Loucy (cell line): ENCODE results near the gene TIGD3.

ENCODE experiments used
- H2AFZ ChIP-seq: fragments of 200-600 bp; sonication (generic); 2 replicates; pipeline ENCODE4 v1.6.0; 2016; ENCODE audit warnings: antibody characterized with exemption, mild to moderate bottlenecking, low read length, moderate library complexity
- H3F3A ChIP-seq: fragments of 200-600 bp; 2 replicates; pipeline ENCODE4 v1.6.0; 2016; ENCODE audit warnings: antibody characterized with exemption, low read depth, mild to moderate bottlenecking
- H3K27me3 ChIP-seq: fragments of 200-600 bp; sonication (generic); 2 replicates; pipeline ENCODE4 v1.6.1; 2014; ENCODE audit warnings: low read length, mild to moderate bottlenecking; ENCODE audit not compliant: insufficient read depth, poor library complexity, severe bottlenecking
- H3K36me3 ChIP-seq: fragments of 200-600 bp; sonication (generic); 2 replicates; pipeline ENCODE4 v1.6.1; 2016; ENCODE audit warnings: low read length; ENCODE audit not compliant: insufficient read depth
- H3K4me1 ChIP-seq: fragments of 200-600 bp; sonication (generic); 2 replicates; pipeline ENCODE4 v1.5.1; 2014; ENCODE audit warnings: low read length, mild to moderate bottlenecking; ENCODE audit not compliant: insufficient read depth, poor library complexity, severe bottlenecking
- H3K4me2 ChIP-seq: fragments of 200-600 bp; sonication (generic); 2 replicates; pipeline ENCODE4 v1.6.0; 2014; ENCODE audit warnings: antibody characterized with exemption, low read length, low read depth, mild to moderate bottlenecking; ENCODE audit not compliant: poor library complexity, severe bottlenecking
- H3K4me3 ChIP-seq: fragments of 200-600 bp; sonication (generic); 2 replicates; pipeline ENCODE4 v1.5.1; 2014; ENCODE audit warnings: low read length, mild to moderate bottlenecking, mixed read lengths; ENCODE audit not compliant: poor library complexity, severe bottlenecking
- H3K79me2 ChIP-seq: fragments of 200-600 bp; sonication (generic); 2 replicates; pipeline ENCODE4 v1.6.1; 2014; ENCODE audit warnings: low read length; ENCODE audit not compliant: insufficient read depth
- H3K9ac ChIP-seq: fragments of 200-600 bp; sonication (generic); 2 replicates; pipeline ENCODE4 v1.6.0; 2014; ENCODE audit warnings: mild to moderate bottlenecking, low read depth, low read length, moderate library complexity; ENCODE audit not compliant: poor library complexity, severe bottlenecking
- H3K9me2 ChIP-seq: fragments of 200-600 bp; sonication (generic); replicated peaks from 2 replicates; pipeline ENCODE4 v1.6.1; 2016; ENCODE audit warnings: low read depth, low read length, mixed read lengths
- H3K9me3 ChIP-seq: fragments of 200-600 bp; sonication (generic); 2 replicates; pipeline ENCODE4 v1.6.1; 2014; ENCODE audit warnings: mild to moderate bottlenecking, antibody characterized with exemption, low read length, low read depth; ENCODE audit not compliant: insufficient read depth
- H4K20me1 ChIP-seq: fragments of 200-600 bp; sonication (generic); 2 replicates; pipeline ENCODE4 v1.6.0; 2014; ENCODE audit warnings: antibody characterized with exemption, low read length, mild to moderate bottlenecking; ENCODE audit not compliant: insufficient read depth, poor library complexity, severe bottlenecking
- EZH2phosphoT487 ChIP-seq: fragments of 200-600 bp; IDR thresholded peaks from 2 replicates; pipeline ENCODE4 v1.6.1; 2018; ENCODE audit warnings: antibody characterized with exemption, mild to moderate bottlenecking, moderate library complexity, borderline replicate concordance
- TF ChIP-seq, protein P1 (sequence below): fragments of 200-600 bp; sonication (generic); conservative IDR thresholded peaks from 2 replicates; pipeline ENCODE4 v1.5.1; 2014; ENCODE audit warnings: mild to moderate bottlenecking, antibody characterized with exemption, low read length

Gene TIGD3

GRCh38 chr11:65370659-65371049 lies 16.1 kb downstream of the TIGD3 start:
- Histone ChIP-seq H4K20me1 (no peaks in the 10 kb centered on the region), H3K9me2 (no peaks in the 10 kb centered on the region), H3K4me3 (no peak overlapping the region), H3K36me3 (no peaks in the 10 kb centered on the region), H3K9me3 (no peaks in the 10 kb centered on the region), H3K4me1 (peaks cover 12% of the 10 kb centered on the region), H3K4me2 (no peak overlapping the region), H2AFZ (no peak overlapping the region), H3F3A (no peaks in the 10 kb centered on the region), H3K9ac (no peak overlapping the region), H3K27me3 (no peaks in the 10 kb centered on the region), H3K79me2 (no peaks in the 10 kb centered on the region)
- TF ChIP-seq, protein P1, sequence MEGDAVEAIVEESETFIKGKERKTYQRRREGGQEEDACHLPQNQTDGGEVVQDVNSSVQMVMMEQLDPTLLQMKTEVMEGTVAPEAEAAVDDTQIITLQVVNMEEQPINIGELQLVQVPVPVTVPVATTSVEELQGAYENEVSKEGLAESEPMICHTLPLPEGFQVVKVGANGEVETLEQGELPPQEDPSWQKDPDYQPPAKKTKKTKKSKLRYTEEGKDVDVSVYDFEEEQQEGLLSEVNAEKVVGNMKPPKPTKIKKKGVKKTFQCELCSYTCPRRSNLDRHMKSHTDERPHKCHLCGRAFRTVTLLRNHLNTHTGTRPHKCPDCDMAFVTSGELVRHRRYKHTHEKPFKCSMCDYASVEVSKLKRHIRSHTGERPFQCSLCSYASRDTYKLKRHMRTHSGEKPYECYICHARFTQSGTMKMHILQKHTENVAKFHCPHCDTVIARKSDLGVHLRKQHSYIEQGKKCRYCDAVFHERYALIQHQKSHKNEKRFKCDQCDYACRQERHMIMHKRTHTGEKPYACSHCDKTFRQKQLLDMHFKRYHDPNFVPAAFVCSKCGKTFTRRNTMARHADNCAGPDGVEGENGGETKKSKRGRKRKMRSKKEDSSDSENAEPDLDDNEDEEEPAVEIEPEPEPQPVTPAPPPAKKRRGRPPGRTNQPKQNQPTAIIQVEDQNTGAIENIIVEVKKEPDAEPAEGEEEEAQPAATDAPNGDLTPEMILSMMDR: no peak
- TF ChIP-seq EZH2phosphoT487: no peak

GRCh38 chr11:65373839-65374580 lies 19.5 kb downstream of the TIGD3 start:
- no peaks in the 10 kb centered on the region for H3K9me2 ChIP-seq
- no peaks in the 10 kb centered on the region for H3K9me3 ChIP-seq
- no peaks in the 10 kb centered on the region for H3K36me3 ChIP-seq
- no peak overlapping the region for H3K4me2 ChIP-seq
- peaks cover 12% of the 10 kb centered on the region for H3K4me1 ChIP-seq
- TF ChIP-seq EZH2phosphoT487: no peak
- TF ChIP-seq, protein P1: no peak
- no peak overlapping the region for H2AFZ ChIP-seq
- H4K20me1 ChIP-seq: no peaks in the 10 kb centered on the region
- H3K79me2 ChIP-seq: no peaks in the 10 kb centered on the region
- no peak overlapping the region for H3K9ac ChIP-seq
- H3F3A ChIP-seq: no peaks in the 10 kb centered on the region
- no peaks in the 10 kb centered on the region for H3K27me3 ChIP-seq
- no peak overlapping the region for H3K4me3 ChIP-seq

DNA sequence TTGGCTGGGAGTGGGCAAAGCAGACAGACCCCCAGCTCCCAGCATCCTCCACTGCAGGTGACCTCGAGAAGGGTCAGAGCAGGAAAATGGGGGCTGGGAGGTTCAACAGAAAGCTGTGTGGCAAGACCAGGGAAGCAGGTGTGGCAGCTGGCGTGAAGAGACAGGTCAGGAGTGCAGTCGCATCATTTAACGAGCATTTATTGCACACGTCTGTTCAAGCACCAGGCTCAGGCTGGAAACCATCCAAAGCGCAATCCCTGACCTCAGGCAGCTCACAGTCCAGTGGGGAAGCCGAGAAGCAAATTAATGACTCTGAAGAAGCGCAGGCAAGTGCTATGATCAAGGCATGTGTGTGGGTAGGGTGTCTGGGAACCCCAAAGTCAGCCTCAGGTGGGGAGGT lies 20.5 kb downstream of the TIGD3 start:
- no peak overlapping the region for H3K4me3 ChIP-seq
- H3K9me3 ChIP-seq: no peaks in the 10 kb centered on the region
- peaks cover 12% of the 10 kb centered on the region for H3K4me1 ChIP-seq
- TF ChIP-seq, protein P1: no peak
- no peak for TF ChIP-seq EZH2phosphoT487
- H3K36me3 ChIP-seq: no peaks in the 10 kb centered on the region
- no peak overlapping the region for H3K4me2 ChIP-seq
- H3F3A ChIP-seq: no peaks in the 10 kb centered on the region
- no peaks in the 10 kb centered on the region for H3K27me3 ChIP-seq
- no peaks in the 10 kb centered on the region for H3K9me2 ChIP-seq
- no peaks in the 10 kb centered on the region for H4K20me1 ChIP-seq
- no peaks in the 10 kb centered on the region; the same call in 1 of the 2 replicates for H3K79me2 ChIP-seq
- no peak overlapping the region for H2AFZ ChIP-seq
- H3K9ac ChIP-seq: no peak overlapping the region
